GM11168 (cell line): ENCODE measurements around the gene CNOT10.
"Not testable (repeated sequence)": the region's sequence is repeated elsewhere in the genome, so short reads cannot be mapped to it uniquely, and the experiment has no call there.

Experiments used
- in situ Hi-C: fragments of 300-500 bp; cut with MboI; formaldehyde crosslinking; loops from one replicate; pipeline ENCODE4 v1.12.0; 2022; ENCODE audit warnings: low sequenced_read_pairs; ENCODE audit not compliant: unreplicated experiment

The CNOT10 gene

DNA sequence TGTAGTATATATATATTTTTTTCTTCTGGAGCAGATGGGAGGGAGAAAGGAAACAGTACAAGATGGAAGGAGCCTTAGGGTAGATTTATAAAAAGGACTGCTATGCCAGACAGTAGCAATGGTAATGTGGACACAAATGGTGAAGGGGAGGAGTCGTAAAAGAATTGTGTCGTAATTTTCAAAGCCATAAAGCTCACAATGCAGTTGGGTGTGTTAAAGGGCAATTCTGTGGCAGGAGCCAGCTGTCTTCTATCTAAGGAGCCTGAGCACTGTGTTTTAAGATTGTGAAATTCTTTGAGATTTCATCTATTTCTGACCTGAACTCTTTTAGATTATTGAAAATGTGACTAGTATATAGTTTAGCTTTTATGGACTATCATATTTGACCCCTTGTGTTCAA is 58.9 kb downstream of the CNOT10 start:
- in situ Hi-C loops, result no loop called here

DNA sequence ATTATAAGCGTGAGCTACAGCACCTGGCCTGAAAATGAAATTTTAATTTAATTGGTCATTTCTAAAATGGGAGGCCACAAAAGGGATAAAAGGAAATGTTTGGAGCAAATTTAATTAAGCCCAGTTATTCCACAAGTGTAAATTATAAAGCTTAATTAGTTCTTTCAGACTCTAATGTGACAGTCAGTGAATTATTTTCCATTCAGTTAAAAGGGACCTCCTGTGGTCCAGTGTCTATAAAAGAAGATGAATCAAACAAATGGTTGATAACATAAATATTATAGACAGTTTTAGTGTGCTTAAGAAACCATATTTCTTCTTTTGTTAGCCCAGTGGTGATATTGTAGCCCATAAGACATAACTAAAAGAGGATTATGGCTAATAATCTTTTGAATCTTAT is 66.4 kb downstream of the CNOT10 start:
- in situ Hi-C loops, result no loop called here

DNA sequence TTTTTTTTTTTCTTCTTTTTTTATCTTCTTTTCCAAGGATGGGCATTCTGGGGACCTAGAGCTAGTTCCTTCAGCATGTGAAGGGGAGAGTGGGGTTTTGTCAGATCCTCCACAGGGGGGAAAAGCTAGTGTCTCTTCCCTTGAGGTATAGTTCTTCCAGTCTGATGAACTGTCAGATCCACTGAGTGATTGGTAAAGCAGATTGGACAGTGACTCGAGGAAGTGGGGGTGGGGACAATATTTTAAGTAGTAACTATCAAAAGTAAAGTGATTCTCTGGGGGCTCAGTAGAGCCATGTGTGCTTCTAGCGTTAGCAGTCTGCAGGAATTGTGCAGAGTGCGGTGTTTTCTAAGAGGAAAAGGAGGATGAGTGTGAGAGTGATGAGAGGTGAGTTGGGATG is 70.8 kb downstream of the CNOT10 start:
- in situ Hi-C loops, result no loop called here

DNA sequence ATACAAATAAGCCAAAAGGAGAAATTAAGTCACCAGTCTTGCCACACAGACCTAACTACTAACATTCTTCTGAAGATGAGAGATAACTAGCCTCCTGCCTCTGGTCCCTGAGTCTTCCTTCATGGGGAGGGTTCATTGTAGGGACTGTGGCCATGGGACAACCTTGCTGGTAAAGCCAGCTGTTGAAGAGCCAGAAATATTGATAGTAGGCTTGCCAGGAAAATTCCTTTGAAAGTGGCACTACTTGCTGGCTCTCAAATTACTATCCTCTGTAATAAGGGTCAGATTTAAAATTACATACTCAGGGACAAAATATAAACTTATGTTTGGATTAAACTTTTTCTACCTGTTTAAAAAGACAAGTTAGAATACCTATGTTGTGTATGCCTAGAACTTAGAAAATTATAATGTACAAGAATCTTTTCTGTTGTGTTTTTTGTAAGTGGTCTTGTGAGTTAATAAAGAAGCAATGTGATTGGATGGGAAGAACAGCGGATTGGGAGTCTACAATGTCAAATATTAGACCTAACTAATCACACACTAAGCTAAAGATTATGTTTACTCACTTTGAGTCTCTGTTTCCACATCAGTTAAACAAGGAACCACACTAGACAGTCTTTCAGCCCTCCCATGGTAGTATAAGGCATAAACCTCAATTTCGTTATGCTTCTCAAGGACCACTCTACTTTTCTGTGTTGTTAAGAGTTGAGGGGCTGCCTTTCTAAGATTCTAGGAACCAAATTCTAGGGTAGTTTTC is 72.8 kb downstream of the CNOT10 start:
- in situ Hi-C loops, result no loop called here

DNA sequence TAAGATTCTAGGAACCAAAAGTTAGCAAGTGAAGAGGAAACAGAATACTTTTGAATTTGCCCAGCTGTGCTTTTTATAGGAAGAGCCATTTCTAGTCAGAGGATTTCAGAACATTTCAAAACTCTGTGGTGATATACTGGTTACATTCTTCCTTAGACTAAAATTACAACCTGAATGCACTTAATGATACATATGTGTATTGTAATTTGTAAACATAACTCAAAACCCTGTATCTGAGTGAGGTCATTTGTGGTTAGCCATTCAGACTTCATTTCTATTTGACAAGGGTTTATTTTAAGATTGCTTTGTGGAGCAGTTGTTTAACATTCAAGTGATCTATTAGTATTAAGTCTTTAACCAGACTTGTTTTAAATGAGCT is 73.4 kb downstream of the CNOT10 start:
- in situ Hi-C loops, result no loop called here

DNA sequence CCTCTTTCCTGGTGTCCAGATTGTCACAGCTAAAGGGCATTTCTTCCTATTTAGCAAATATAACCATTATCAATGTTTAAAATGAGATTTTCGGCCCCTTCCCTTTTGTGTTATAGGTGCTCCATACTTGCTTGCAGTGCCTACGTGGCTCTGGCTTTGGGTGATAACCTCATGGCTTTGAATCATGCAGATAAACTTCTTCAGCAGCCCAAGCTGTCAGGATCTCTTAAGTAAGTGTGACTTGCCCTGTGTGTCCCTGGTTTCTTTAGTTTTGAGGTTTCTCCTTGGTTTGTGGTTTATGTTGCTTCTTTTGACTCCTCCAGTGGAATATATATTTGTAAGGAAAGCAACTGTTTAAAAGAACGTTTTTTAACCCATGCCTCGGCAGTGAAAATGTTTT is 74.4 kb downstream of the CNOT10 start:
- in situ Hi-C loops, result no loop called here

DNA sequence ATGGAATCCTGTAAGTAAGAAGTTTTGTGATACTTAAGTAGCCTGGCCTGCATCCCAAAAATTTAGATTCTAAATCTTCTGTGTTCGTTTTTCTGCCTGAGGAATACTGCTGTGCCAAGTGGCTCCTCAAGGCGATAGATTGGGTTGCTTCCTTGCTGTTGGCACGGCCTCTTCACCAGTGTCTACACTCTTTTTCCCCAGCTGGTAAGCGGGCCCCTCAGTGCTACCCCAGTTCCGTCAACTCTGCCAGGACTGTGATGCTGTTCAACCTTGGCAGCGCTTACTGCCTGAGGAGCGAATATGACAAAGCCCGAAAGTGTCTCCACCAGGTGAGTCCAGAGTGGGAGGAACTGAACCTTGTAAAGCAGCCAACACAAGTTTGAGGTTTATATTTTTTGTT is 79.5 kb downstream of the CNOT10 start:
- in situ Hi-C loops, result no loop called here

DNA sequence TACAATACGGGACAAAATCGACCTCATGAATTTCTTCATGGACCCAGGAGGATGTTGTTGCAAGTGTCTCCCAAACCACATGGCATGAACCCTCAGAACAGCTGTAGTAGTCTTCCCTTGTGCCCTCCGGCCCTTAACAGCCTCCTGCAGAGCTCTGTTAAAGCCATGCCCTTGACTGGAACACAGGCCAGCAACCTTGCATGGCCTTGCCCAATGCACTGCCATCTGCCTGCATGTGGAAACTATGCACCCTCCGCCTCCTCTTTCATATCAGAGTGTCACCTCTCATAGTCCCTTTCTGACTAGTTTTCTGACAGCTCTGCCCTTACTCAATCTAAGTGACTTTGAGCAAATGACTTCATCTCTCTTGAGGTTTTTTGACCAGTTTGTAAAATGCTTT is 93.4 kb downstream of the CNOT10 start:
- in situ Hi-C loops, result no loop called here

DNA sequence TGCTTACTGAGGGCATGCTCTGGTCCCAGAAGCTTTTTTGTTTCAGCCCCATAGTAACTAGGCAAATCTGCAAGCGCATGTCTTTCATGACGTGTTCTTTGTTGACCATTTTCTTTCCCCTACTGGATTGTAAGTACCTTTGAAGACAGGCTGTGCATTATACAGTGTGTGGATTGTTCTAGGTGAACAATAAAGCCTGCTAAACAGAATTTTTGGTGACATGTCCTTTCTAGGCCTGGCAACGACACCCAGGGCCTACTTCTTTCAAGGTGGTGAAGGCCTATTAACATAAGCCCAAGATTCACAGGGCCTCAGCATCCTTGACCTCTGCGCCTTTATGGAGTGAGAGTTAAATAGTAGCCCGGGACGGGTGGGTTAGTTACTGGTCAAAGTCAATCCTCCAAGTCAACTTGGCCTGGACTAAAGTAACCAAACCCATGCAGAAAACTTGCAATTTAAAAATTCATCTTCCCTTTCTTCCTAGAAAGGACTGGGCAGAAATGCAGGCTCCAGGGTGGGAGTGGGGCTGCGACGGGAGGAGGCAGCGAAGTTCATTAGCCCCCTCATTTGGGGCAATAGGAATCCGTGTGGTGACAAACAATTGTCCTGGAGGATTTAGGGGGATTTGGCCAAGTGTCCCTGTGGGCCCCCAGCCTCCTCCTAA is 95.2 kb downstream of the CNOT10 start:
- in situ Hi-C loops, result no loop called here

DNA sequence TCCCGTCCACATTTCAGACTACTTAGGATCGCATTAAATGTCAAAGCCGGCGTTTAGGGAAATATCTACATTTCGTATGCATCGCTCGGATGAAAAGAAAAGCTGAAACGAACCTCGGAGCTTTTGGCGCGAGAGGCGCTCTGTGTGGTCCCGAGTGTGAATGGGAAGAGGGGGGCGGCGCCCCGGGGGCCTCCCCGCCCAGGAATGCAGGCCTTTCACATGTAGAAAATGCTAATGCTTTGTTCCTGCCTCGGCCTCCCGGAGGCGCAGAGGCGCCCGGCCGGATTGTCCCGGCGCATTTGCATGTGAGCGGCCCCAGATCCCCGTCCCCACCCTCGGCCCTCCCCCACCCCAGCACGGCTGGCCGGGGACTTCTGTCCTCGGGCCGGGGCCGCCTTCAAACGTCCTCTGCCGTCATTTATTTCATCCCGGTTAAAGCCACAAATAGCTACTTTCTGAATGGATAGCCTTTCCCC is 95.8 kb downstream of the CNOT10 start:
- in situ Hi-C loops, result no loop called here

DNA sequence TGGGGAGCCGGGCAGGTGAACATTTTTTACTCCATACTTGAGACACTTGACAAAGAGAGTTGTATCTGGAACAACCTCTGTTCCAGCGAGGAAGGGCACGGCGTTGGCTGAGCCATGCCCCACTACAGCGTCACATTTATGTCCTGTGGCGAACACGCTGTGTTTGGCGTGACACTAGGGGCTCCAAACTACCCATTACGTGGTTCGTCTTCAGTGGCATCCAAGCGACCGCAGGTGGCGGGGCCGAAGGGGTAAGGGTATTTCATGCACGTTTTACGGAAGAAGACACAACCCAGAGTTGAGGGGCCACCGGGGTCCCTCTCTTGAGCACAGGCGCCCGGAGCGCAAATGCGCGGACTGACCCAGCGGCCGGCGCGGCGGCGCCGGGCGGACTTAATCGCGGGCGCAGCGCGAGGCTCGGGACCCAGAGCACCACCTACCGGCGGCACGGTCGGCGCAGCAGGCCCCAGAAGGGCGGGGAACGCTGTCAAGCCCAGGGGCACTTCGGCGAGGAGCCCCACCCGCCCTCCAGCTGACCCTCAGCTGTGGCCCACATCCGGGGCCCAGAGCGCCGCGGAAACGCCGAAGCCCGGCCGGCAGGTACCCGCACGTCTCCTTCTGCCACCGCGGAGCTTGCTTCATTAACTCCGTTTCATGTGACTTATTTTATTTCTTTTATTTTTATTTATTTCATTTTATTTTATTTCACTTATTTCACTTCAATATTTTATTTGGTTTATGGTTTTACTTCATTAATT is 96.4 kb downstream of the CNOT10 start:
- in situ Hi-C loops, result no loop called here

DNA sequence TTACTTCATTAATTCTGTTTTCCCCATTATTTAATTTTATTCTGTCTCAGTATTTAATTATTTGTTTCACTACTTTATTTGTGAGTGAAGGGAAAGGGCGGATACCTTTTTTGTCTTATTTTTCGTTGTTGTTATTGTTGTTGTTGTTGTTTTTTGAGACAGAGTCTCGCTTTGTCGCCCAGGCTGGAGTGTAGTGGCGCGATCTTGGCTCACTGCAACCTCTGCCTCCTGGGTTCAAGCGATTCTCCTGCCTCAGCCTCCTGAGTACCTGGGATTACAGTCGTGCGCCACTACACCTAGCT is 96.9 kb downstream of the CNOT10 start:
- in situ Hi-C loops, result not testable (repeated sequence)

DNA sequence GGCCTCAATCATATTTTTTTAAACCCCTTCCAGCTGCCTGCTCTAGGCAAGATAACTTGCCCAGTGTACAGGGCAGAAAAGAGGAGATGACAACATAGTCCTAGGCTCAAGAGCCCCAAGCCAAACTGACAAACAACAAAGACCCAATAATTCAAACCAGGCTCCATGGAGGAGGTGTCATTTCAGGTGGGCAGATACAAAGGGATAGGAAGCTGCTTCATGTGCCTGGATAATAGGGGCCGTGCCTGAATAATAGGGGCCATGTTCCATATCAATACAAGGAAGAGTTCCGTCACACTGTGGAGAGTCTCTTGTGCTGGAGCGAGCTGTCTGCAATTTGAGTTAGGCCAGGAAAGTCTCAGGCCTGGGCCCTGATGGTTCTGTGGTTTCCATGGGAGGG is 97.4 kb downstream of the CNOT10 start:
- in situ Hi-C loops, result no loop called here

DNA sequence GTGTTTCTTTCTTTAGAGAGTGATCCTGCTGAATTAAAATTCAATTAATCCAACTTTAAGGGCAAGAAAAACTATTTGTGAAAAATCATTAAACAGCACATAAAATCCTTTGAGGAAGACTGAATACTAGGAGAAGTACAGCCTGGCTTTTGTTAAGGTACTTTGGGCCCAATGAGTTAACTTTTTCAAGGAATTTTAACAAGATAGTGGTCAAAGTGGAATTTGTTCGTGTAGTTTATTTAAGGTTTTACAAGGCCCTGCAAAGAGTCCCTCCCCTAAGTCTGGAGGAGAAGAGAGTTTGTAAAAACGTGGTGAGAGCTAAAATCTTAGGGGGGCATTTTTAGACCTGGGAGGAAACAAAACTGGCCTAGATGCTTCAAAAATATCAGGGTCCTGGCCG is 106.8 kb downstream of the CNOT10 start:
- in situ Hi-C loops, result no loop called here

DNA sequence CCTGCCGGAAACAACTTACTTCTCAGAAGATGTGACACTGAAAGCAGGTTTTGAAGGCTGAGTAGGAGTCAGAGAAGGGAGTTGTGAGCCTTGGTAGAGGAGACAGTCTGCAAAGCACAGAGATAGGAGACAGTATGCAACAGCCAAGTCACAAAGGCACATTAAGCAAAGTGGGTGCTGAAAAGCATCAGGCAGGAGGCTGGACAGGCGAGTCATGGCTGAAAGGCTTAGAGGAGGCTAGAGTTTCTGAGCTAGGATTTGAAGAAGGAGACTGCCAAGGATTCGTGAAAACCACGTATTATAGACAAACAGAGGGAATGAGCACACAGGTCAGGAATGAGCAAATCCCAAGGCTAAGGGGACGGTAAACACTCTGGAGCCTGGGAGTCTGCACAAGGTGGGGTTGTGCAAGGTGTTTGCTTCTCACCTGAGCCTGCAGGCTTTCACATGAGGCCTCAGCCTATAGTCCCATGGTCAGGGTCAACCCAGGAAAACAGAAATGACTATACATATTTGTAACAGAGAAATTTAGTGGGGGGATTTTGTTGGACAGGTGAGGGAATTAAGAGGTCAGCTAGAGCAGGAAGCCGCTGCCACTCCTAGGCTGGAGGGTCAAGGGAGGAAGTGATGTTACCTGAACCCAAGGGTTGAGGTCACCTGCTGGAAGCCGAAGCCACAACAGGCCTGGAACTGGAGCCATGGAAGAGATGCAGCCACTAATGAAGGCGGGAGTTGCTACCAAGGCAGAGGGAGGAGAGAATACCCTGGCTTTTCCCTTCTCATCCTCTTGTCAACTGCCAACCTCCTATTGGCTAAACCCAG is 109.7 kb downstream of the CNOT10 start:
- in situ Hi-C loops, result no loop called here

DNA sequence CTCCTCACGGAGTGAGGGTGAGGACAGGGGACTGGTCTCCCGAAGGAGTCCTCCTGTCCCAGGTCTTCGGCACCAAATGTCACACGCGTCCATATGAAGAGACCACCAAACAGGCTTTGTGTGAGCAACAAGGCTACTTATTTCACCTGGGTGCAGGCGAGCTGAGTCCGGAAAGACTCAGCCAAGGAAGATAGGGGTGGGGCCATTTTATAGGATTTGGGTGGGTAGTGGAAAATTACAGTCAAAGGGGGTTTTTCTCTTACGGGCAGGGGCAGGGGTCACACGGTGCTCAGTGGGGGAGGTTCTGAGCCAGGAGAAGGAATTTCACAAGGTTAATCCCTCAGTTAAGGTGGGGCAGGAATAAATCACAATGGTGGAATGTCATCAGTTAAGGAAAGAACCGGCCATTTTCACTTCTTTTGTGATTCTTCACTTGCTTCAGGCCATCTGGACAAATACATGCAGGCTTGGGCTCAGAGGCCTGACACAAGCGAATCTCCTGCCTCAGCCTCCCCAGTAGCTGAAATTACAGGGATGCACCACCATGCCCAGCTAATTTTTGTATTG is 111.5 kb downstream of the CNOT10 start:
- in situ Hi-C loops, result not testable (repeated sequence)

DNA sequence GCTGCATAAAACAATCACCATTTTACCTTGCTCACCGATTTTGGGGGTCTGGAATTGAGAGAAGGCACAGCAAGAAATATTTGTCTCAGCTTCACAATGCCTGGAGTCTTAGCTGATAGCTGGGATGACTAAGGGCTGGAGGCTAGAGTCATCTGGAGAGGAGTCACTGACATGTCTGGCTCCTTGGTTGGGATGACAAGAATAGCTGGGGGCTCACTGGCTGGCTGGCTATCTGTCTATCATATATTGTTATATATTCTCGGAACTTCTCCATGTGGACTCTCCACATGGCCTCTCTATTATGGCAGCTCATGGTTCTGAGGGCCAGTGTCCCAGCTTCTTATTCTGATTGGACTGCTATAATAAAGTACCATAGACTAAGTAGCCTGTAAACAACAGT is 112.8 kb downstream of the CNOT10 start:
- in situ Hi-C loops, result no loop called here

DNA sequence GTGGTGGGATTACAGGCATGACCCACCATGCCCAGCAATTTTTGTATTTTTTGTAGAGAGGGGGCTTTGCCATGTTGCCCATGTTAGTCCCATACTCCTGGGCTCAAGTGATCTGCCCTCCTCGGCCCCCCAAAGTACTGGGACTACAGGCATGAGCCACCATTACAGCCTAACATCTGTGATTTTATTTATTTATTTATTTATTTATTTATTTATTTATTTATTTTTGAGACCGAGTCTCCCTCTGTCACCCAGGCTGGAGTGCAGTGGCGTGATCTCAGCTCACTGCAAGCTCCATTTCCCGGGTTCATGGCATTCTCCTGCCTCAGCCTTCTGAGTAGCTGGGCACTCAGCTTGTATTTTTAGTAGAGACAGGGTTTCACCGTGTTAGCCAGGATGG is 116.5 kb downstream of the CNOT10 start:
- in situ Hi-C loops, result not testable (repeated sequence)

DNA sequence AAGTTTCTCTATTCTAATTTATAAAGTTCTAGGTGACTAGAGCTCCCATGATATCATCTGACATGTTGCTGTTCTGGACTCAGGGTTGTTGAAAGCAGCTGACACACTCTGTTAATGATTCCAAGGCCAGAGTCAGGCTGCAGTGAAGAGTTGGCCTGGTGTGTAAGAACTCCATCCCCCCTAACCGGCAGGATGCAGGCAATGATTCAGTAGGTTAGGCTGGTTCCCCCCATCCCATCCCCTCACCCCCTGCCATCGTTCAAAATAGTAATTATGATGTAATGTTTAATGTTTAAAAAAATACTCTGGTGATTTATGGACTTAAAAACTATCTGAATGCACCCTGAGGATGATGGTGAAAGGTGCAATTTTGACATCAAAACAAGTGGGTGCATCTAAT is 128.2 kb downstream of the CNOT10 start:
- in situ Hi-C loops, result no loop called here

DNA sequence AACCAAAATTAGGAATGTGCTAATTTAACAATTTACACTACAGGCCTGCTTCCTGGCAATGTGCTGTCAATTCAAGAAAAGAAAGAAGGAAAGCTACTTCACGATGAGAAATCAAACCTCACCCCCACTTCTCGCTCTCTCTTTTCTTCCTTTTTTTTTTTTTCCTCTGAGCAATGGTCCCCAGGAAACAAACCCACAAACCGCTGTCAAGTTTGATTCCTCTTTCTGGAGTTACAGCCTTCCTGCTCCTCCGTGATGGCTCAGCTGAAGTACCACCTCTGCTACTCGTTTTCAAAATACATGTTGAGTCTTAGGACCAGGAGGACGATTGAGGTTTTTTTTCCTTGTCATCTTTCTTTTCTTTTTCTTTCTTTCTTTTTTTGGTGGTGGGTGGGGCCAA is 129.4 kb downstream of the CNOT10 start:
- in situ Hi-C loops, result no loop called here
